SU-DHL-6 (cell line): ENCODE measurements around the gene SLC13A1.

Experiments
- H2AFZ ChIP-seq: fragments of 200-600 bp; sonication (generic); 2 replicates; pipeline ENCODE4 v1.6.1; 2014; ENCODE audit warnings: low read depth, mild to moderate bottlenecking, moderate library complexity, mixed read lengths, antibody characterized with exemption, low read length; ENCODE audit not compliant: severe bottlenecking
- H3F3A ChIP-seq: fragments of 200-600 bp; shearing (Covaris generic); 2 replicates; pipeline ENCODE4 v1.6.0; 2016; ENCODE audit warnings: antibody characterized with exemption, mild to moderate bottlenecking; ENCODE audit not compliant: insufficient read depth
- H3K27ac ChIP-seq: fragments of 200-600 bp; sonication (generic); 2 replicates; pipeline ENCODE4 v1.5.1; 2016; ENCODE audit warnings: low read depth, mild to moderate bottlenecking, low read length, moderate library complexity, mixed read lengths
- H3K27me3 ChIP-seq: fragments of 200-600 bp; sonication (generic), shearing (Covaris generic); 2 replicates; pipeline ENCODE4 v1.6.0; 2014; ENCODE audit warnings: mild to moderate bottlenecking, low read length
- H3K36me3 ChIP-seq: fragments of 200-600 bp; sonication (generic); 2 replicates; pipeline ENCODE4 v1.6.1; 2014; ENCODE audit warnings: mild to moderate bottlenecking, low read length, mixed read lengths
- H3K4me2 ChIP-seq: fragments of 300-600, 200-600 bp; shearing (Covaris generic), sonication (generic); 2 replicates; pipeline ENCODE4 v1.6.0; 2014; ENCODE audit warnings: low read length, low read depth, mild to moderate bottlenecking; ENCODE audit not compliant: poor library complexity, severe bottlenecking
- H3K4me3 ChIP-seq: fragments of 200-600 bp; sonication (generic); 2 replicates; pipeline ENCODE4 v1.5.1; 2014; ENCODE audit warnings: antibody characterized with exemption, low read length, mild to moderate bottlenecking, mixed read lengths; ENCODE audit not compliant: insufficient read depth, poor library complexity, severe bottlenecking
- H3K79me2 ChIP-seq: fragments of 200-600 bp; sonication (generic); 2 replicates; pipeline ENCODE4 v1.6.1; 2014; ENCODE audit warnings: mild to moderate bottlenecking, low read length, moderate library complexity; ENCODE audit not compliant: insufficient read depth
- H3K9ac ChIP-seq: fragments of 200-600 bp; sonication (generic); 2 replicates; pipeline ENCODE4 v1.7.0; 2014; ENCODE audit warnings: mild to moderate bottlenecking, low read length
- H3K9me2 ChIP-seq: fragments of 200-600 bp; sonication (generic); replicated peaks from 2 replicates; pipeline ENCODE4 v1.6.1; 2014; ENCODE audit warnings: low read length; ENCODE audit not compliant: insufficient read depth
- H3K9me3 ChIP-seq: fragments of 200-600 bp; sonication (generic); 2 replicates; pipeline ENCODE4 v1.6.1; 2014; ENCODE audit warnings: low read length, mixed read lengths; ENCODE audit not compliant: insufficient read depth
- H4K20me1 ChIP-seq: fragments of 200-600 bp; sonication (generic); 2 replicates; pipeline ENCODE4 v1.6.1; 2014; ENCODE audit warnings: low read depth, mild to moderate bottlenecking, antibody characterized with exemption, low read length, moderate library complexity, mixed read lengths
- EZH2phosphoT487 ChIP-seq: fragments of 200-600 bp; sonication (generic), shearing (Covaris generic); conservative IDR thresholded peaks from 2 replicates; pipeline ENCODE4 v1.6.1; 2018; ENCODE audit warnings: mild to moderate bottlenecking, antibody characterized with exemption, low read length, moderate library complexity, mixed read lengths
- TF ChIP-seq, protein P1 (sequence below): fragments of 200-600 bp; sonication (generic); IDR thresholded peaks from one replicate; pipeline ENCODE4 v1.5.1; 2017; ENCODE audit warnings: antibody characterized with exemption, mild to moderate bottlenecking, low read length, moderate library complexity; ENCODE audit not compliant: insufficient read depth, poor library complexity, severe bottlenecking

SLC13A1 gene

DNA sequence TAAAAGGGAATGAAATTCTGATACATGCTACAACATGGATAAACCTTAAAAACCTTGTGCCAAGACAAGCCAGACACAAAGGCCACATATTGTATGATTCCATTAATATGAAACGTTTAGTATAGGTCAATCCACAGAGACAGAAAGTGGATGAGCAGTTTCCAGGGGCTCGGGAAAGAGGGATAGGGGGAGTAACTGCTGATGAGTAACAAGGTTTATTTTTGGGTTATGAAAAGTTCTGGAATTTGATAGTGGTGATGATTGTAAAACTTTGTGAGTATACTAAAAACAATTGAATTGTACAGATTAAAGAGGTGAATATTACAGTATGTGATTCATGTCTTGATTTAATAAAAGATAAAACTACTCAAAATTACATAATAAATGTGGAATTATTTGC lies 19.1 kb upstream of the SLC13A1 start:
- H3K9me3 ChIP-seq, result no peaks in the 10 kb centered on the region; the same call in 1 of the 2 replicates
- no peak overlapping the region for H3K27ac ChIP-seq
- no peaks in the 10 kb centered on the region for H3K27me3 ChIP-seq
- no peaks in the 10 kb centered on the region for H3K36me3 ChIP-seq
- H3K9me2 ChIP-seq, result no peaks in the 10 kb centered on the region
- no peak overlapping the region for H2AFZ ChIP-seq
- no peak overlapping the region for H3K4me3 ChIP-seq
- no peaks in the 10 kb centered on the region for H3F3A ChIP-seq
- H4K20me1 ChIP-seq, result no peaks in the 10 kb centered on the region
- no peaks in the 10 kb centered on the region for H3K79me2 ChIP-seq
- TF ChIP-seq EZH2phosphoT487, result no peak
- TF ChIP-seq, protein P1, sequence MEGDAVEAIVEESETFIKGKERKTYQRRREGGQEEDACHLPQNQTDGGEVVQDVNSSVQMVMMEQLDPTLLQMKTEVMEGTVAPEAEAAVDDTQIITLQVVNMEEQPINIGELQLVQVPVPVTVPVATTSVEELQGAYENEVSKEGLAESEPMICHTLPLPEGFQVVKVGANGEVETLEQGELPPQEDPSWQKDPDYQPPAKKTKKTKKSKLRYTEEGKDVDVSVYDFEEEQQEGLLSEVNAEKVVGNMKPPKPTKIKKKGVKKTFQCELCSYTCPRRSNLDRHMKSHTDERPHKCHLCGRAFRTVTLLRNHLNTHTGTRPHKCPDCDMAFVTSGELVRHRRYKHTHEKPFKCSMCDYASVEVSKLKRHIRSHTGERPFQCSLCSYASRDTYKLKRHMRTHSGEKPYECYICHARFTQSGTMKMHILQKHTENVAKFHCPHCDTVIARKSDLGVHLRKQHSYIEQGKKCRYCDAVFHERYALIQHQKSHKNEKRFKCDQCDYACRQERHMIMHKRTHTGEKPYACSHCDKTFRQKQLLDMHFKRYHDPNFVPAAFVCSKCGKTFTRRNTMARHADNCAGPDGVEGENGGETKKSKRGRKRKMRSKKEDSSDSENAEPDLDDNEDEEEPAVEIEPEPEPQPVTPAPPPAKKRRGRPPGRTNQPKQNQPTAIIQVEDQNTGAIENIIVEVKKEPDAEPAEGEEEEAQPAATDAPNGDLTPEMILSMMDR, result no peak
- no peak overlapping the region for H3K9ac ChIP-seq
- no peak overlapping the region for H3K4me2 ChIP-seq

- H3K27me3 ChIP-seq, result no peaks in the 10 kb centered on the region
- no peaks in the 10 kb centered on the region for H3F3A ChIP-seq
- no peaks in the 10 kb centered on the region for H3K9me2 ChIP-seq
- H3K27ac ChIP-seq, result no peak overlapping the region
- H3K4me2 ChIP-seq, result no peak overlapping the region
- no peaks in the 10 kb centered on the region; the same call in 1 of the 2 replicates for H3K9me3 ChIP-seq
- H3K36me3 ChIP-seq, result no peaks in the 10 kb centered on the region
- no peaks in the 10 kb centered on the region for H4K20me1 ChIP-seq
- TF ChIP-seq EZH2phosphoT487, result no peak
- TF ChIP-seq, protein P1, result no peak
- H3K4me3 ChIP-seq, result no peak overlapping the region
- no peak overlapping the region for H3K9ac ChIP-seq
- no peak overlapping the region for H2AFZ ChIP-seq
- H3K79me2 ChIP-seq, result no peaks in the 10 kb centered on the region
Measured at GRCh38 chr7:123216825-123217224, 17.1 kb upstream of the SLC13A1 start.

DNA sequence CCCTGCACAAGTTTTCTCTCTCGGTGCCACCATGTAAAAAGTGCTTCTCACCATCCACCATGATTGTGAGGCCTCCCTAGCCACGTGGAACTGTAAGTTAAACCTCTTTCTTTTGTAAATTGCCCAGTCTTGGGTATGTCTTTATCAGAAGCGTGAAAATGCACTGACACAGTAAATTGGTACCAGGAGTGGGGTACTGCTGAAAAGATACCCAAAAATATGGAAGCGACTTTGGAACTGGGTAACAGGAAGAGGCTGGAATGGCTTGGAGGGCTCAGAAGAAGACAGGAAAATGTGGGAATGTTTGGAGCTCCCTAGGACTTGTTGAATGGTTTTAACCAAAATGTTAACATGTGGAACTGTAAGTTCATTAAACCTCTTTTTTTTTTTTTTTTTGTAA lies 15.6 kb upstream of the SLC13A1 start:
- no peak overlapping the region for H2AFZ ChIP-seq
- TF ChIP-seq, protein P1, result no peak
- TF ChIP-seq EZH2phosphoT487, result no peak
- H3K4me2 ChIP-seq, result no peak overlapping the region
- H3K9me2 ChIP-seq, result no peaks in the 10 kb centered on the region
- no peaks in the 10 kb centered on the region for H3K36me3 ChIP-seq
- H3K27me3 ChIP-seq, result no peaks in the 10 kb centered on the region
- H3K9me3 ChIP-seq, result no peaks in the 10 kb centered on the region; the same call in 1 of the 2 replicates
- H3K27ac ChIP-seq, result no peak overlapping the region
- H3K4me3 ChIP-seq, result no peak overlapping the region
- H3K9ac ChIP-seq, result no peak overlapping the region
- no peaks in the 10 kb centered on the region for H4K20me1 ChIP-seq
- no peaks in the 10 kb centered on the region for H3K79me2 ChIP-seq
- H3F3A ChIP-seq, result no peaks in the 10 kb centered on the region

DNA sequence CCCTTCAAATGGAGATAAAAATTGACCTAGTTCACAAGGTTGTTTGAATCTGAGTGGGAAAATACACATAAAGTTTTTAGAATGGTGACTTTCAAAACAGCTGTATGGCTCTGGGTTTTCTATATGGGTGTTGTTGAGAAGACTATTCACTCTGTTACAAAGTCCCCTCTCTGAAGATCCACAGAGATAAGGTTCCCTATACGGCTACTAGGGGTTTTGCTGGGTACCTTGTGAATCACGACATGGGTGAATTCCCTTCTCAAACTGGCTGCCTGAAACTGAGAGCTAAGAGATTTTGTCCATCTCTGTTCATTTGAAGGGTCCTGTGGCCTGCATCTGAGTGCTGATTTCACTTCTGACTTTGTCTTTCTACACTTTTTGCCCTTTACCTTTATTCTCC lies 11.8 kb upstream of the SLC13A1 start:
- H3K4me2 ChIP-seq, result no peak overlapping the region
- H4K20me1 ChIP-seq, result no peaks in the 10 kb centered on the region
- TF ChIP-seq EZH2phosphoT487, result no peak
- TF ChIP-seq, protein P1, result no peak
- no peak overlapping the region for H2AFZ ChIP-seq
- H3K9ac ChIP-seq, result no peak overlapping the region
- H3F3A ChIP-seq, result no peaks in the 10 kb centered on the region
- H3K9me2 ChIP-seq, result no peaks in the 10 kb centered on the region
- H3K9me3 ChIP-seq, result no peaks in the 10 kb centered on the region; the same call in 1 of the 2 replicates
- H3K4me3 ChIP-seq, result no peak overlapping the region
- no peaks in the 10 kb centered on the region for H3K79me2 ChIP-seq
- no peak overlapping the region for H3K27ac ChIP-seq
- H3K27me3 ChIP-seq, result no peaks in the 10 kb centered on the region
- H3K36me3 ChIP-seq, result no peaks in the 10 kb centered on the region
